ENCODE results near the gene CEP350. TPM values are rescaled to one million over a fixed set of nuclear protein-coding genes. Genes with fewer than 3 reads are reported as not detected.

Gene CEP350
- total and polyA plus RNA-seq, 2 of the 13 experiments (the other 11 are each of a cell fraction or from before 2014, with no cell fraction given): 7.6 to 35.9 TPM

- TF ChIP-seq ATF6 (CRISPR knock-in tag; conservative IDR thresholded peaks at IDR 0.05) (no peak), AGO1 (IDR thresholded peaks at IDR 0.05; ENCODE audit: low read depth, low read length, poor library complexity, severe bottlenecking) (no peak), ZNF44 (CRISPR knock-in tag; IDR thresholded peaks at IDR 0.05) (no peak)
These were observed 199.4 kb downstream of the CEP350 start (continued) for GRCh38 chr1:180154003-180154324.

- intact Hi-C loops (cut with micrococcal nuclease; ENCODE audit: unreplicated experiment) (loop anchor here (10.0 kb wide), 1 partner anchor 200 kb away; the partner anchor contains the start of gene CEP350), in situ Hi-C loops (cut with HindIII; ENCODE audit: extremely low pct_ligation_motif_present, low pct_unique_long_range_greater_than_20kb) (no loop called here)
- no peaks in the 10 kb centered on the region for H3K79me2 ChIP-seq (ENCODE audit: insufficient read depth, low read length)
- DNase-seq (ENCODE audit: low spot score) (peak; percentile 59), ATAC-seq (peak; percentile 76), FAIRE-seq (no peak)
- peak within 1 kb of the TSS; percentile 98 for H3K4me2 ChIP-seq (ENCODE audit: low read depth, low read length)
- H3K9ac ChIP-seq (ENCODE audit: insufficient read depth, low read depth, low read length): peak within 1 kb of the TSS; percentile 75
- peak within 1 kb of the TSS; percentile 48 for H3K27ac ChIP-seq (ENCODE audit: extremely low read length, insufficient read depth, low read length)
- peak within 1 kb of the TSS; percentile 65 to 88 (median 69) for H3K4me3 ChIP-seq (replicated peaks in 1 of 3; ENCODE audit: insufficient read depth in 1 of 3, low read depth in 2 of 3, low read length in 3 of 3)
- peaks cover 62% of the 10 kb centered on the region for H3K4me1 ChIP-seq (ENCODE audit: insufficient read depth, low read length)
- ChIA-PET CTCF (ENCODE audit: low intra/inter-chr PET ratio, low total read pairs) (no interaction called here), POLR2A (interaction anchor here (0.6 to 1.7 kb wide), 3 partner anchors 14 to 886 kb away, joined by 3 to 6 read pairs (median 3); no protein-coding TSS in a partner anchor)
- no peaks in the 10 kb centered on the region for H3K9me3 ChIP-seq (ENCODE audit: low read length)
- H2AFZ ChIP-seq (ENCODE audit: low read length): peak within 1 kb of the TSS; percentile 73
- no peaks in the 10 kb centered on the region; the same call in 1 of the 2 replicates for H4K20me1 ChIP-seq (ENCODE audit: insufficient read depth, low read length)
- no TSS peak for BruUV-seq (replicated peaks)
- 4% methylated on average over 20 of the region's 100 CpGs for WGBS (ENCODE audit: low lambda C conversion rate)
- H3K36me3 ChIP-seq (replicated peaks in 1 of 2; ENCODE audit: control insufficient read depth in 1 of 2, insufficient read depth in 2 of 2, low read length in 2 of 2): no peaks in the 10 kb centered on the region
- peaks cover 0 to 61% of the 10 kb centered on the region in 2 experiments; a peak in 4 of 5 replicates for H3K27me3 ChIP-seq (ENCODE audit: control insufficient read depth in 1 of 2, insufficient read depth in 2 of 2, low read length in 2 of 2)
- TF ChIP-seq CTCF (CRISPR knock-in tag; IDR thresholded peaks at IDR 0.05) (peak; percentile 26; the same call in 1 of the 2 replicates), DPF2 (CRISPR knock-in tag; IDR thresholded peaks at IDR 0.05; ENCODE audit: borderline replicate concordance, low read depth) (no peak), SOX6 (IDR thresholded peaks at IDR 0.05) (no peak), SOX6 (CRISPR knock-in tag; IDR thresholded peaks at IDR 0.05) (no peak; the same call in 1 of the 2 replicates), ASH2L (IDR thresholded peaks at IDR 0.05; ENCODE audit: insufficient read length, low read depth, low read length) (peak; percentile 45), ZGPAT (CRISPR knock-in tag; IDR thresholded peaks at IDR 0.05) (peak; percentile 43; the same call in 1 of the 2 replicates), HOXD1 (CRISPR knock-in tag; IDR thresholded peaks at IDR 0.05) (0 out of 2 replicates have a peak, but pooled peaks have one; percentile 34), PHF8 (CRISPR knock-in tag; IDR thresholded peaks at IDR 0.05) (peak; percentile 70), HNF1B (CRISPR knock-in tag; IDR thresholded peaks at IDR 0.05) (peak; percentile 54; the same call in 1 of the 2 replicates), SRY (CRISPR knock-in tag; IDR thresholded peaks at IDR 0.05) (peak; percentile 65; the same call in 1 of the 2 replicates), GATAD1 (CRISPR knock-in tag; IDR thresholded peaks at IDR 0.05) (peak; percentile 79)
These were observed 199.9 kb downstream of the CEP350 start, which contains the start of gene QSOX1 for GRCh38 chr1:180154325-180155181. TSS of gene QSOX1 (plus strand) at chr1:180154869. CDS start at chr1:180154908, 39 bp downstream.
